ENCODE measurements around the gene SUGP1.
"Not testable (repeated sequence)": the region's sequence is repeated elsewhere in the genome, so short reads cannot be mapped to it uniquely, and the experiment has no call there.

The SUGP1 gene

GRCh38 chr19:19262190-19263057 lies 57.9 kb downstream of the SUGP1 start:
- DNase-seq, result no peak

- DNase-seq, result no peak
These were observed 58.7 kb downstream of the SUGP1 start for GRCh38 chr19:19261350-19262189.

GRCh38 chr19:19260417-19261214 lies 59.7 kb downstream of the SUGP1 start:
- DNase-seq, result no peak

- DNase-seq, result peak; percentile 13 to 68
These were observed 60.6 kb downstream of the SUGP1 start for GRCh38 chr19:19259741-19260140.

- no peak for DNase-seq
These were observed 61.5 kb downstream of the SUGP1 start for GRCh38 chr19:19258589-19259338.

- DNase-seq, result no peak
These were observed 62.3 kb downstream of the SUGP1 start for GRCh38 chr19:19257836-19258588.

DNA sequence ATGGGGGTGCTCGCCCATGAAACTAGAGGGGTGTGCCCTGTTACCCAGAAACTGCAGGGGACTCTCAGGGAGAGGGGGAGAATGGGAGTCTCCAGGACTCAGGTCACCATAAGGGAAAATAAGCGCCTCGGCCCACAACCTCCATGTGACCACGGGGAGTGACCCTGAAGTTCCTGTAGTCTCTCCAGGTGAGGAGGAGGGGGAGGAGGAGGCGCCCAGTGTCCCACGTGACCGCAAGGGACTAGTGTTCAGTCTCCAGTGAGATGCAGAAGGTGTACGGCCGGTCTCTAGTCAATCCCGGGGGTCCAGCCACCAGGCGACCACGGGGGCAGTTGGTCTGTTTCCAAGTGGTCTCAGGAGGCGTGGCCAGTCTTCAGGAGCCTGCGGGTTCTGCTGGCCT lies 63.2 kb downstream of the SUGP1 start:
- DNase-seq, result no peak

GRCh38 chr19:19256072-19256969 lies 64.0 kb downstream of the SUGP1 start:
- no peak for DNase-seq

GRCh38 chr19:19253409-19253808 lies 66.9 kb downstream of the SUGP1 start:
- not testable (repeated sequence) for DNase-seq

DNA sequence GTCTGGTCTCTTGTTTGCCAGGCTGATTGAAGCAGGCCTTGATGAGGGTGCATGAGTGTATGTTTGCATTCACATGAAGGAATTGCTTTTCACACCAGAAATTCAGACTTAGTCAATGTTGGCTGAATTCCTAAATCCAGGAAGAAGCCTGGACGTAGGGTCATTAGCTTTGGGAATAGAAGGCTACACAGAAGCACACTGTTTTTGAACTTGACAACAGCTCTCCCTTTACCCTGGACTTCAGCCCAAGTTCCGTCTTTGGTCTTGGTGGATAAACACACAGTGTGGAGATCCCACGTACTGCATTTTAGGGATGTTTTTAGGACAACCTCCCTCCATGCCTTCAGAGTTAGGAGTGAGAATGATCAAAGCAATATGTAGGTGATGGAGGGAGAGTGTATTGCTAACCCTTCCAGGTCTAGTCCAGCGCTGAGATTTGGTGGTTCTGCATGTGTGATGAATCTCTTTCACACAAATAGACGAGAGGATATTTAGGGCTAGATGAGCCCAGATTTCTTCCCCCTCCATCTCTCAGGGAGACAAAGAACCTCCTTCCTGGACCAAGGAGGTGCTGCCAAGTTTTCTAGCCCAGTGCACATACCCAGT lies 70.0 kb downstream of the SUGP1 start:
- no peak for DNase-seq

- DNase-seq, result no peak
These were observed 79.8 kb downstream of the SUGP1 start for GRCh38 chr19:19240476-19240875.

- DNase-seq, result no peak
These were observed 80.6 kb downstream of the SUGP1 start for GRCh38 chr19:19239675-19240074.

DNA sequence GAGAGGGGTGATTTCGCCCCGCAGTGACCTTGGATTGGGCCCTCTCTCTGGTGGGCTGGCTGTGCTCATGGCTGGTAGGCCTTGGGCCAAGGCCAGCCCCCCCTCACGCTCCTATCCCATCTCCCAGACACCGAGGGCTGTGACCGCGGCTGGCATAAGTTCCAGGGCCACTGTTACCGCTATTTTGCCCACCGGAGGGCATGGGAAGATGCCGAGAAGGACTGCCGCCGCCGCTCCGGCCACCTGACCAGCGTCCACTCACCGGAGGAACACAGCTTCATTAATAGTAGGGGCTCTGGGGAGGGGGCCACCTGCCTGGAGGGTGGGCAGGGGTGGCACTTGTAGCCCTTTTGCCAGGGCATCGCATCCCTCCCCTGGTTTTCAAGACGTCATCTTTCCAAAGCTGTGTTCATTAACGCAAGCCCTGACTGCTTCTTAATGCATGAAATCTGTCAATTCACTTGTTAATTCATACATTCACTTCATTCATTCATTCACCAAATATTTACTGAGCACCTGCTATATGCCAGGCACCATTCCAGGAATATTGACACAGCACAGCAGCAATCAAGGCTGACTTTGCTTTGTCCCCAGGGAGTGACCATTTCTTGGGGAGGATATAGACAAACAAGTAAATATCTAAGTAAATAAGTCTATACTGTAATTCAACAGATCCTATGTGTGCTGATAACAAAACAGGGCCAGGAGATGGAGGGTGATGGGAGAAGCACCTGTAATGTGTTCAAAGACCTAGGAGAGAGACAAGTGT lies 82.0 kb downstream of the SUGP1 start:
- DNase-seq, result no peak

DNA sequence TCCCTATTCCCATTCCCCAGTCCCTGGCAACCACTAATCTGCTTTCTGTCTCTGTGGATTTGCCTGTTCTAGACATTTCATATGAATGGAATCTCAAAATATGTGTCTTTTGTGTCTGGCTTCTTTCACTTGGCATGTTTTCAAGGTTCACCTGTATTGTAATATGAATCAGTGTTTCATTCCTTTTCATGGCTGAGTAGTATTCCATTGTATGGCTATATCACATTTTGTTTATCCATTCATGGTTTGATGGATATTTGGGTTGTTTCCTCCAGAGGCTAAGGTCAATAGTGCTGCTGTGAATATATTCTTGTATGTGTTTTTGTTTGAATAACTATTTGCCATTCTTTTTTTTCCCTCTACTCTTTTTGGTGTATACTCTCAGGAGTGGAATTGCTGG lies 84.1 kb downstream of the SUGP1 start:
- DNase-seq, result no peak

DNA sequence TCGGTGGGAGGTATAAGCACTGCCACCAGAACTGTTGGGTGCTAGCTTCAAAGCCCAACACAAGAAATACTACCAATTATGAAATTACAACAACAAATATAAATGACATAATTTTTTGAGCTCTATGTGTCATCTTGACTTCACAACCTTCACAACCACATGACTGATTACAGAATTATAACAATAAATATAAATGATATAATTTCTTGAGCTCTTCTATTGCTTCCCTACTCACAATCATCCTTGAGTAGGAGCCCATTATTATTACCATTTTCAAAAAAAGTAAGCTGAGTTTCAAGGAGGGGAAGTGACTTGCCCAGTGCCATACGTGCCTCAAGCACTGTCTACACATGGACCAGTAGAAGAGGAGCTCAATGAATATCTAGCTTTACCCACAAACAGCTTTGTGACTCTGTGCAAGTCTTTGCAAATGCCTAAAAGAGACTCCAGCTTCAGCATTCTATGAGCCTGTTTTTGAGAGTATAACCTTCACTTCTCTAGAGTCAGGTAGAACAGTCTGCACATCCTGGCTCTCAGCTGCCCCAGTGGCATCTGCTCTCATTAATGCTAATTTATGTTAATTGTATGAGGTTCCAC lies 86.0 kb downstream of the SUGP1 start:
- no peak for DNase-seq

- DNase-seq, result no peak
These were observed 88.0 kb downstream of the SUGP1 start for GRCh38 chr19:19232261-19232721.

- no peak for DNase-seq
These were observed 89.3 kb downstream of the SUGP1 start for GRCh38 chr19:19230999-19231398.

DNA sequence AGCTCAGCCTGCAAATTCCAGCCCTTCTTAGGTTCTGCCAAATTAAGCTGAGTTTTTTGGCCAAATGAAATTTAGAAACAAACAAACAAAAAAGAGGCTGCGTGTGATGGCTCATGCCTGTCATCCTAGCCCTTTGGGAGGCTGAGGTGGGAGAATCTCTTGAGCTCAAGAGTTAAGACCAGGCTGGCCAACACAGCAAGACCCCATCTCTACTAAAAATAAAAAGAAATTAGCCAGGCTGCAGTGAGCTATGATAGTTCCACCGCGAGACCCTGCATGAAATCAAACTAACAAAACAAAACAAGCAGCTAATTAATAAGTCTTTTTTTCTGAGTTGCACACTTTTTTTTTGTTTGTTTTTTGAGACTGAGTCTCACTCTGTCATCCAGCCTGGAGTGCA lies 90.6 kb downstream of the SUGP1 start:
- DNase-seq, result no peak

GRCh38 chr19:19227217-19227616 lies 93.1 kb downstream of the SUGP1 start:
- DNase-seq, result no peak

Measured in NCI-H446 (cell line).